Body of pancreas (tissue), 4 donors: ENCODE results near the gene CASZ1.

Experiments used
- POLR2A ChIP-seq, 3 donors: fragments of 450-650 bp; IDR thresholded peaks; one replicate each; pipeline ENCODE4 v1.6.1; 2016; ENCODE audit warnings: antibody characterized with exemption in 3 of 3, mild to moderate bottlenecking in 2 of 3
- TF ChIP-seq, protein P1 (sequence below), 7 experiments: fragments of 450-650 bp in 4 of 7; fragments of 200-600 bp in 3 of 7; sonication (generic) in 3 of 7; IDR thresholded peaks; one replicate each; pipeline ENCODE4 v1.5.1; 2016 to 2019; ENCODE audit warnings: antibody characterized with exemption in 7 of 7

DNA sequence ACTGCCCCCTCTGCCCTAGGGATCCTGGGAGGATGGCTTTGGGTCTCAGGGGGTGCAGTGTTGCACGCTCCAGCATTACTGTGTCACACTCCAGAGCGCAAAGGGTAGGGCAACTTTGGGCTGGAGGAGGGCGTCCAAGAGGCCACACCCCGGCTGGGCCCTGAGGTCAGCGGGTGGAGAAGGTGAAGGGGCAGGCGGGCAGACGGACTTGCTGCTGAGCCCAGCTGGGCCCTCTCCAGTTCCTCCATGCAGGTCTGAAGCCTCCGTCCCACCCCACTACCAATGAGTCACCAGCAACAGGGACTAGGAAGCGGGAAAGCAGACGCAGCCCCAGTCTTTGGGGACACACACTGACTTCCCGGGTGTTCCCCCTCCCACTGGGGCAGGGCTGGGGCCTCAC lies 116.0 kb downstream of the CASZ1 start:
- TF ChIP-seq POLR2A (IDR thresholded peaks at IDR 0.05), result no peak
- TF ChIP-seq, protein P1, sequence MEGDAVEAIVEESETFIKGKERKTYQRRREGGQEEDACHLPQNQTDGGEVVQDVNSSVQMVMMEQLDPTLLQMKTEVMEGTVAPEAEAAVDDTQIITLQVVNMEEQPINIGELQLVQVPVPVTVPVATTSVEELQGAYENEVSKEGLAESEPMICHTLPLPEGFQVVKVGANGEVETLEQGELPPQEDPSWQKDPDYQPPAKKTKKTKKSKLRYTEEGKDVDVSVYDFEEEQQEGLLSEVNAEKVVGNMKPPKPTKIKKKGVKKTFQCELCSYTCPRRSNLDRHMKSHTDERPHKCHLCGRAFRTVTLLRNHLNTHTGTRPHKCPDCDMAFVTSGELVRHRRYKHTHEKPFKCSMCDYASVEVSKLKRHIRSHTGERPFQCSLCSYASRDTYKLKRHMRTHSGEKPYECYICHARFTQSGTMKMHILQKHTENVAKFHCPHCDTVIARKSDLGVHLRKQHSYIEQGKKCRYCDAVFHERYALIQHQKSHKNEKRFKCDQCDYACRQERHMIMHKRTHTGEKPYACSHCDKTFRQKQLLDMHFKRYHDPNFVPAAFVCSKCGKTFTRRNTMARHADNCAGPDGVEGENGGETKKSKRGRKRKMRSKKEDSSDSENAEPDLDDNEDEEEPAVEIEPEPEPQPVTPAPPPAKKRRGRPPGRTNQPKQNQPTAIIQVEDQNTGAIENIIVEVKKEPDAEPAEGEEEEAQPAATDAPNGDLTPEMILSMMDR (IDR thresholded peaks at IDR 0.05), result no peak
